Endothelial cell of umbilical vein (primary cell): ENCODE data around the gene ACSL4. TPM values are rescaled to one million over a fixed set of nuclear protein-coding genes. Genes with fewer than 3 reads are reported as not detected.

Experiments used
- BruUV-seq: library from RNA; stranded (reverse); fragments of 400-500 nt; replicated peaks from 2 replicates; lab custom pipeline; 2021; lab: Mats Ljungman, UMichigan
- CTCF ChIA-PET: fragments of 300-600, 350-600 bp; sonication (Branson Sonifier 250); formaldehyde crosslinking; loops from one replicate; lab custom pipeline; 2021; ENCODE audit warnings: antibody characterized with exemption, inconsistent platforms; lab: Charles Lee
- POLR2A ChIA-PET: fragments of 300-600, 350-600 bp; sonication (Branson Sonifier 250); formaldehyde crosslinking; loops from one replicate; lab custom pipeline; 2021; ENCODE audit warnings: antibody characterized with exemption, inconsistent platforms; lab: Charles Lee
- DNase-seq: peaks from one replicate; pipeline ENCODE4 v3.0.0-alpha.2; 2011; ENCODE audit warnings: low read depth, low spot score
- FAIRE-seq: peaks from 2 replicates; lab custom pipeline; 2011; peaks lifted over from hg19 to GRCh38; lab: Jason Lieb, UNC
- H2AFZ ChIP-seq: 2 replicates; pipeline ENCODE4 v1.6.0; 2012; ENCODE audit warnings: low read depth, low read length, control low read depth, inconsistent platforms
- H3K27ac ChIP-seq: 2 replicates; pipeline ENCODE4 v1.5.1; 2011; ENCODE audit warnings: low read depth, mild to moderate bottlenecking, control low read depth, low read length, moderate library complexity; ENCODE audit not compliant: insufficient read depth
- H3K27me3 ChIP-seq, 2 experiments: 2 replicates each; pipeline versions ENCODE4 v1.6.0 to v1.6.1; 2011; ENCODE audit warnings: low read length in 2 of 2, mixed read lengths in 1 of 2; ENCODE audit not compliant: control insufficient read depth in 2 of 2, insufficient read depth in 2 of 2
- H3K36me3 ChIP-seq, 2 experiments: 2 replicates in 1 of 2; 3 replicates in 1 of 2; pipeline ENCODE4 v1.5.1; 2011; ENCODE audit warnings: low read length in 2 of 2, mild to moderate bottlenecking in 1 of 2, moderate library complexity in 1 of 2; ENCODE audit not compliant: control insufficient read depth in 2 of 2, insufficient read depth in 2 of 2; ENCODE audit errors: extremely low read depth in 1 of 2
- H3K4me1 ChIP-seq: 3 replicates; pipeline ENCODE4 v1.5.1; 2011; ENCODE audit warnings: mild to moderate bottlenecking, low read length; ENCODE audit not compliant: control insufficient read depth, insufficient read depth; ENCODE audit errors: extremely low read depth
- H3K4me2 ChIP-seq: 2 replicates; pipeline ENCODE4 v1.6.1; 2011; ENCODE audit warnings: low read length, control low read depth, mixed read lengths; ENCODE audit not compliant: insufficient read depth
- H3K4me3 ChIP-seq, 3 experiments: fragments of 200-600 bp in 1 of 3; sonication (generic), shearing (Covaris generic) in 1 of 3; replicated peaks in 1 of 3; 2 replicates each; pipeline ENCODE4 v1.5.1; 2011 to 2016; ENCODE audit warnings: control low read depth in 3 of 3, low read length in 3 of 3, mild to moderate bottlenecking in 2 of 3, inconsistent platforms in 1 of 3, low read depth in 1 of 3, moderate library complexity in 1 of 3; ENCODE audit not compliant: insufficient read depth in 1 of 3
- H3K79me2 ChIP-seq: 2 replicates; pipeline ENCODE4 v1.6.0; 2012; ENCODE audit warnings: low read length, inconsistent platforms; ENCODE audit not compliant: control insufficient read depth, insufficient read depth
- H3K9ac ChIP-seq: replicated peaks from 2 replicates; pipeline ENCODE3; 2011; ENCODE audit warnings: low read length, control low read depth; ENCODE audit not compliant: insufficient read depth; ENCODE audit errors: extremely low read depth
- H3K9me1 ChIP-seq: replicated peaks from 3 replicates; pipeline ENCODE4 v1.6.0; 2011; ENCODE audit warnings: mild to moderate bottlenecking, low read length; ENCODE audit not compliant: control insufficient read depth, insufficient read depth; ENCODE audit errors: extremely low read depth
- H3K9me3 ChIP-seq: replicated peaks from 2 replicates; pipeline ENCODE4 v1.5.1; 2012; ENCODE audit warnings: low read length, inconsistent platforms; ENCODE audit not compliant: control insufficient read depth, insufficient read depth
- H4K20me1 ChIP-seq: replicated peaks from 2 replicates; pipeline ENCODE3; 2011; ENCODE audit warnings: mild to moderate bottlenecking, low read length; ENCODE audit not compliant: control insufficient read depth, insufficient read depth; ENCODE audit errors: extremely low read depth
- CTCF ChIP-seq, 2 donors: IDR thresholded peaks; 1 replicate in 1 of 2; 2 replicates in 1 of 2; pipeline ENCODE4 v1.5.1; 2011; ENCODE audit warnings: low read length in 2 of 2, mild to moderate bottlenecking in 2 of 2, moderate library complexity in 2 of 2, control low read depth in 1 of 2, inconsistent platforms in 1 of 2, low read depth in 1 of 2; ENCODE audit not compliant: insufficient read depth in 1 of 2; ENCODE audit errors: extremely low read depth in 1 of 2
- EZH2 ChIP-seq: IDR thresholded peaks from 2 replicates; pipeline ENCODE4 v1.6.1; 2012; ENCODE audit warnings: borderline replicate concordance, low read depth, mild to moderate bottlenecking, moderate library complexity, low read length, inconsistent platforms; ENCODE audit not compliant: severe bottlenecking
- FOS ChIP-seq: IDR thresholded peaks from 2 replicates; pipeline ENCODE4 v1.6.1; 2011; ENCODE audit warnings: mild to moderate bottlenecking, low read length, moderate library complexity, borderline replicate concordance; ENCODE audit not compliant: insufficient read depth
- GATA2 ChIP-seq: IDR thresholded peaks from 2 replicates; pipeline ENCODE4 v1.7.0; 2011; ENCODE audit warnings: low read depth, mild to moderate bottlenecking, moderate library complexity, mixed read lengths, low read length; ENCODE audit not compliant: insufficient read length, insufficient read depth
- JUN ChIP-seq: IDR thresholded peaks from 2 replicates; pipeline ENCODE4 v1.6.1; 2011; ENCODE audit warnings: borderline replicate concordance, low read depth; ENCODE audit not compliant: insufficient read length, insufficient read depth
- MAX ChIP-seq: IDR thresholded peaks from 2 replicates; pipeline ENCODE4 v1.6.1; 2011; ENCODE audit not compliant: insufficient read depth, insufficient read length
- MYC ChIP-seq: IDR thresholded peaks from one replicate; pipeline ENCODE4 v1.6.1; 2011; ENCODE audit warnings: mild to moderate bottlenecking, low read depth, low read length
- POLR2A ChIP-seq: IDR thresholded peaks from 2 replicates; pipeline ENCODE4 v1.6.1; 2012; ENCODE audit warnings: low read depth, mild to moderate bottlenecking, control low read depth, low read length
- POLR2AphosphoS5 ChIP-seq: IDR thresholded peaks from 2 replicates; pipeline ENCODE4 v1.6.1; 2012; ENCODE audit warnings: low read depth, mild to moderate bottlenecking, control low read depth, low read length, moderate library complexity; ENCODE audit not compliant: insufficient read depth
- dilution Hi-C: fragments of 300-500 bp; cut with MboI; formaldehyde crosslinking; loops from one replicate; pipeline ENCODE4 v1.15.0; 2019; ENCODE audit warnings: low sequenced_read_pairs; ENCODE audit not compliant: extremely low pct_ligation_motif_present
- intact Hi-C: fragments of 100-400 bp; cut with micrococcal nuclease; formaldehyde crosslinking; loops from one replicate; pipeline ENCODE4 v1.10.0; 2022
- polyA plus RNA-seq, 4 experiments: library from polyadenylated mRNA; depleted of rRNA in 3 of 4; stranded (reverse) in 3 of 4; unstranded in 1 of 4; fragments of >200 nt; gene quantifications; 2 replicates each; pipeline versions ENCODE4 v1.2.1 to v1.2.3, GENCODE V29; 2011 to 2012; ENCODE audit warnings: missing spikeins in 1 of 4
- total RNA-seq: library from RNA; stranded (reverse); gene quantifications from 2 replicates; pipeline ENCODE4 v1.2.3, GENCODE V29; 2021

ACSL4 gene
- total and polyA plus RNA-seq, 2 donors (not counting 3 experiments of a cell fraction or from before 2014, with no cell fraction given), result 20.7 to 85.5 TPM

- Histone ChIP-seq H3K36me3 (no peaks in the 10 kb centered on the region), H3K9me3 (no peaks in the 10 kb centered on the region), H3K27ac (no peak overlapping the region), H3K9ac (no peak overlapping the region), H3K4me1 (no peaks in the 10 kb centered on the region), H3K27me3 (no peaks in the 10 kb centered on the region), H2AFZ (no peak overlapping the region), H4K20me1 (no peaks in the 10 kb centered on the region), H3K4me3 (no peak overlapping the region), H3K9me1 (no peaks in the 10 kb centered on the region), H3K79me2 (peaks cover 93% of the 10 kb centered on the region), H3K4me2 (no peak overlapping the region)
- dilution Hi-C loops (no loop called here), intact Hi-C loops (no loop called here)
- DNase-seq (no peak), FAIRE-seq (no peak)
- TF ChIP-seq MAX (no peak), MYC (no peak), CTCF (IDR thresholded peaks at IDR 0.05; ENCODE audit: extremely low read depth in 1 of 2, insufficient read depth in 1 of 2, low read depth in 1 of 2, low read length in 2 of 2) (no peak), EZH2 (no peak), POLR2AphosphoS5 (no peak), GATA2 (no peak), JUN (no peak), FOS (no peak), POLR2A (no peak)
- BruUV-seq, result no TSS peak
- POLR2A ChIA-PET, result no interaction called here
- CTCF ChIA-PET, result interaction anchor here (1.0 to 1.4 kb wide), 2 partner anchors 21 to 199 kb away, joined by 4 to 5 read pairs; no protein-coding TSS in a partner anchor
These were observed 41.3 kb downstream of the ACSL4 start for GRCh38 chrX:109691752-109692151.
